DND-41 (cell line): ENCODE data around the gene MT3.

Source experiments
- ATAC-seq: fragments of 200-7000 bp; cut with Tn5 transposase; 3 replicates; pipeline ENCODE4 v1.9.1; 2021; ENCODE audit warnings: low read depth; ENCODE audit not compliant: insufficient read depth
- DNase-seq: peaks from one replicate; pipeline ENCODE4 v3.0.0-alpha.2; 2020
- H2AFZ ChIP-seq: 2 replicates; pipeline ENCODE4 v1.6.0; 2012; ENCODE audit warnings: low read depth, low read length
- H3K27ac ChIP-seq: 2 replicates; pipeline ENCODE4 v1.5.1; 2012; ENCODE audit warnings: low read length, inconsistent platforms
- H3K27me3 ChIP-seq: fragments of 200-600 bp; sonication (generic); 2 replicates; pipeline ENCODE4 v1.6.0; 2012; ENCODE audit warnings: low read length, mild to moderate bottlenecking, inconsistent platforms; ENCODE audit not compliant: insufficient read depth, poor library complexity
- H3K36me3 ChIP-seq: 2 replicates; pipeline ENCODE4 v1.5.1; 2012; ENCODE audit warnings: low read length, inconsistent platforms; ENCODE audit not compliant: insufficient read depth
- H3K4me1 ChIP-seq: 2 replicates; pipeline ENCODE4 v1.5.1; 2012; ENCODE audit warnings: mild to moderate bottlenecking, low read length; ENCODE audit not compliant: insufficient read depth
- H3K4me2 ChIP-seq: 2 replicates; pipeline ENCODE4 v1.6.0; 2012; ENCODE audit warnings: mild to moderate bottlenecking, moderate library complexity, low read length, inconsistent platforms; ENCODE audit not compliant: insufficient read depth
- H3K4me3 ChIP-seq, 2 experiments: fragments of 200-600 bp in 1 of 2; shearing (Covaris generic) in 1 of 2; 2 replicates each; pipeline ENCODE4 v1.5.1; 2012 to 2016; ENCODE audit warnings: inconsistent platforms in 2 of 2, low read length in 2 of 2, mild to moderate bottlenecking in 2 of 2, low read depth in 1 of 2, moderate library complexity in 1 of 2
- H3K79me2 ChIP-seq: 2 replicates; pipeline ENCODE4 v1.6.0; 2012; ENCODE audit warnings: low read length, inconsistent platforms; ENCODE audit not compliant: insufficient read depth
- H3K9ac ChIP-seq: 2 replicates; pipeline ENCODE4 v1.6.0; 2012; ENCODE audit warnings: low read depth, mild to moderate bottlenecking, inconsistent platforms, low read length, moderate library complexity
- H3K9me3 ChIP-seq: 2 replicates; pipeline ENCODE4 v1.5.1; 2012; ENCODE audit warnings: low read length, moderate library complexity, mild to moderate bottlenecking, inconsistent platforms; ENCODE audit not compliant: insufficient read depth, severe bottlenecking
- H4K20me1 ChIP-seq: 2 replicates; pipeline ENCODE4 v1.6.0; 2012; ENCODE audit warnings: low read length; ENCODE audit not compliant: insufficient read depth
- CTCF ChIP-seq: IDR thresholded peaks from 2 replicates; pipeline ENCODE4 v1.5.1; 2012; ENCODE audit warnings: borderline replicate concordance, low read length, moderate library complexity, mild to moderate bottlenecking; ENCODE audit not compliant: poor library complexity, severe bottlenecking; ENCODE audit errors: extremely low read depth
- EZH2 ChIP-seq: IDR thresholded peaks from 3 replicates; pipeline ENCODE4 v1.6.1; 2012; ENCODE audit warnings: borderline replicate concordance, low read depth, mild to moderate bottlenecking, moderate library complexity, low read length, inconsistent platforms; ENCODE audit not compliant: severe bottlenecking

Gene MT3

GRCh38 chr16:56589141-56590039 is at the start of gene MT3:
TSS of gene MT3 (plus strand) at chr16:56589528. CDS start at chr16:56589591, 63 bp downstream.
- Histone ChIP-seq H4K20me1 (no peaks in the 10 kb centered on the region), H2AFZ (no peak within 1 kb of the TSS), H3K36me3 (no peaks in the 10 kb centered on the region), H3K4me3 (no peak within 1 kb of the TSS), H3K4me1 (no peaks in the 10 kb centered on the region), H3K27me3 (no peaks in the 10 kb centered on the region), H3K27ac (no peak within 1 kb of the TSS), H3K4me2 (no peak within 1 kb of the TSS), H3K9ac (no peak within 1 kb of the TSS), H3K9me3 (no peaks in the 10 kb centered on the region), H3K79me2 (no peaks in the 10 kb centered on the region)
- TF ChIP-seq CTCF (no peak), EZH2 (no peak)
- DNase-seq (no peak), ATAC-seq (no peak)

GRCh38 chr16:56539656-56540055 is 49.7 kb upstream of the MT3 start:
- Histone ChIP-seq H2AFZ (no peak overlapping the region), H3K27me3 (no peaks in the 10 kb centered on the region), H3K4me2 (no peak overlapping the region), H3K9me3 (no peaks in the 10 kb centered on the region), H3K79me2 (no peaks in the 10 kb centered on the region), H3K4me3 (no peak overlapping the region), H4K20me1 (no peaks in the 10 kb centered on the region), H3K9ac (no peak overlapping the region), H3K4me1 (no peaks in the 10 kb centered on the region), H3K27ac (no peak overlapping the region), H3K36me3 (no peaks in the 10 kb centered on the region)
- TF ChIP-seq EZH2 (no peak), CTCF (no peak)
- DNase-seq (no peak), ATAC-seq (no peak)

GRCh38 chr16:56542039-56542438 is 47.3 kb upstream of the MT3 start:
- no peaks in the 10 kb centered on the region for H3K9me3 ChIP-seq
- no peak overlapping the region for H3K9ac ChIP-seq
- no peaks in the 10 kb centered on the region for H4K20me1 ChIP-seq
- no peak overlapping the region for H2AFZ ChIP-seq
- H3K4me2 ChIP-seq: no peak overlapping the region
- no peaks in the 10 kb centered on the region for H3K36me3 ChIP-seq
- H3K27ac ChIP-seq: no peak overlapping the region
- no peak overlapping the region for H3K4me3 ChIP-seq
- H3K4me1 ChIP-seq: no peaks in the 10 kb centered on the region
- ATAC-seq (no peak), DNase-seq (no peak)
- no peaks in the 10 kb centered on the region for H3K79me2 ChIP-seq
- H3K27me3 ChIP-seq: no peaks in the 10 kb centered on the region
- no peak for TF ChIP-seq EZH2
- no peak for TF ChIP-seq CTCF
